Measurements from ENCODE around the gene LHX6. TPM values are rescaled to one million over a fixed set of nuclear protein-coding genes. Genes with fewer than 3 reads are reported as not detected.
A peak's percentile ranks its signal among the peaks of the same experiment; 100 is the strongest.

LHX6 gene
- total and polyA plus RNA-seq, 2 of the 13 experiments (the other 11 are each of a cell fraction or from before 2014, with no cell fraction given): 1.1 to 1.3 TPM

GRCh38 chr9:122263699-122264349 lies 35.1 kb upstream of the LHX6 start:
- 0 out of 2 replicates have a peak, but pooled peaks have one; percentile 1 for TF ChIP-seq ZNF558 (CRISPR knock-in tag; IDR thresholded peaks at IDR 0.05; ENCODE audit: borderline replicate concordance)
- 0 out of 2 replicates have a peak, but pooled peaks have one; percentile 21 for TF ChIP-seq ZNF629 (CRISPR knock-in tag; conservative IDR thresholded peaks at IDR 0.05)
- TF ChIP-seq ZNF225 (CRISPR knock-in tag; IDR thresholded peaks at IDR 0.05): no peak
- intact Hi-C loops (cut with micrococcal nuclease; ENCODE audit: unreplicated experiment): loop anchor here (5.0 kb wide), 3 partner anchors 77 to 167 kb away; no protein-coding TSS in a partner anchor
- Histone ChIP-seq H3K9ac (ENCODE audit: insufficient read depth, low read depth, low read length) (peak overlapping the region; percentile 83), H3K36me3 (replicated peaks in 1 of 2; ENCODE audit: control insufficient read depth in 1 of 2, insufficient read depth in 2 of 2, low read length in 2 of 2) (peaks cover 4 to 5% of the 10 kb centered on the region in 2 experiments; a peak in 3 of 5 replicates), H3K27me3 (ENCODE audit: control insufficient read depth in 1 of 2, insufficient read depth in 2 of 2, low read length in 2 of 2) (no peaks in the 10 kb centered on the region; a peak in 1 of 5 replicates), H3K4me2 (ENCODE audit: low read depth, low read length) (peak overlapping the region; percentile 91), H3K9me3 (ENCODE audit: low read length) (no peaks in the 10 kb centered on the region), H3K4me3 (replicated peaks in 1 of 3; ENCODE audit: insufficient read depth in 1 of 3, low read depth in 2 of 3, low read length in 3 of 3) (peak overlapping the region; percentile 69 to 83 (median 75)), H4K20me1 (ENCODE audit: insufficient read depth, low read length) (no peaks in the 10 kb centered on the region), H2AFZ (ENCODE audit: low read length) (no peak overlapping the region), H3K27ac (ENCODE audit: extremely low read length, insufficient read depth, low read length) (peak overlapping the region; percentile 84), H3K79me2 (ENCODE audit: insufficient read depth, low read length) (peaks cover 46% of the 10 kb centered on the region), H3K4me1 (ENCODE audit: insufficient read depth, low read length) (peaks cover 44% of the 10 kb centered on the region)
- no peak for FAIRE-seq
- ATAC-seq: no peak
- in situ Hi-C loops (cut with HindIII; ENCODE audit: extremely low pct_ligation_motif_present, low pct_unique_long_range_greater_than_20kb): no loop called here
- 6% methylated on average over 13 of the region's 13 CpGs for WGBS (ENCODE audit: low lambda C conversion rate)
- ChIA-PET POLR2A (interaction anchor here (0.7 to 2.0 kb wide), 10 partner anchors 12 to 677 kb away, joined by 3 to 16 read pairs (median 4); partner anchors contain the start of gene RABGAP1), CTCF (ENCODE audit: low intra/inter-chr PET ratio, low total read pairs) (interaction anchor here (1.8 kb wide), 1 partner anchor 139 kb away, joined by 7 read pairs; no protein-coding TSS in a partner anchor)
- no peak for DNase-seq (ENCODE audit: low spot score)
- BruUV-seq (replicated peaks): no TSS peak

- no peak for FAIRE-seq
- no peak overlapping the region for H2AFZ ChIP-seq (ENCODE audit: low read length)
- CTCF ChIA-PET (ENCODE audit: low intra/inter-chr PET ratio, low total read pairs): no interaction called here
- no peak overlapping the region for H3K4me3 ChIP-seq (replicated peaks in 1 of 3; ENCODE audit: insufficient read depth in 1 of 3, low read depth in 2 of 3, low read length in 3 of 3)
- H3K27me3 ChIP-seq (ENCODE audit: control insufficient read depth in 1 of 2, insufficient read depth in 2 of 2, low read length in 2 of 2): no peaks in the 10 kb centered on the region; a peak in 1 of 5 replicates
- peak overlapping the region; percentile 40 for H3K4me2 ChIP-seq (ENCODE audit: low read depth, low read length)
- H4K20me1 ChIP-seq (ENCODE audit: insufficient read depth, low read length): no peaks in the 10 kb centered on the region
- H3K4me1 ChIP-seq (ENCODE audit: insufficient read depth, low read length): peaks cover 44% of the 10 kb centered on the region
- POLR2A ChIA-PET: no interaction called here
- no peak overlapping the region for H3K27ac ChIP-seq (ENCODE audit: extremely low read length, insufficient read depth, low read length)
- DNase-seq (ENCODE audit: low spot score): no peak
- no peaks in the 10 kb centered on the region for H3K9me3 ChIP-seq (ENCODE audit: low read length)
- peaks cover 37% of the 10 kb centered on the region for H3K79me2 ChIP-seq (ENCODE audit: insufficient read depth, low read length)
- no peak for ATAC-seq
- BruUV-seq (replicated peaks): no TSS peak
- intact Hi-C loops (cut with micrococcal nuclease; ENCODE audit: unreplicated experiment): loop anchor here (5.0 kb wide), 3 partner anchors 75 to 165 kb away; no protein-coding TSS in a partner anchor
- TF ChIP-seq TP53 (CRISPR knock-in tag; conservative IDR thresholded peaks at IDR 0.05) (no peak), CHD4 (IDR thresholded peaks at IDR 0.05; ENCODE audit: borderline replicate concordance, low read length) (peak; percentile 51; the same call in 1 of the 2 replicates), ZNF331 (CRISPR knock-in tag; IDR thresholded peaks at IDR 0.05) (no peak), ZNF629 (CRISPR knock-in tag; conservative IDR thresholded peaks at IDR 0.05) (peak; percentile 89), SRY (CRISPR knock-in tag; IDR thresholded peaks at IDR 0.05) (no peak), ZNF468 (CRISPR knock-in tag; IDR thresholded peaks at IDR 0.05) (no peak), ARID4A (CRISPR knock-in tag; IDR thresholded peaks at IDR 0.05; ENCODE audit: borderline replicate concordance) (0 out of 2 replicates have a peak, but pooled peaks have one; percentile 1), NR2F1 (CRISPR knock-in tag; IDR thresholded peaks at IDR 0.05) (no peak)
- TF ChIP-seq, protein P1, sequence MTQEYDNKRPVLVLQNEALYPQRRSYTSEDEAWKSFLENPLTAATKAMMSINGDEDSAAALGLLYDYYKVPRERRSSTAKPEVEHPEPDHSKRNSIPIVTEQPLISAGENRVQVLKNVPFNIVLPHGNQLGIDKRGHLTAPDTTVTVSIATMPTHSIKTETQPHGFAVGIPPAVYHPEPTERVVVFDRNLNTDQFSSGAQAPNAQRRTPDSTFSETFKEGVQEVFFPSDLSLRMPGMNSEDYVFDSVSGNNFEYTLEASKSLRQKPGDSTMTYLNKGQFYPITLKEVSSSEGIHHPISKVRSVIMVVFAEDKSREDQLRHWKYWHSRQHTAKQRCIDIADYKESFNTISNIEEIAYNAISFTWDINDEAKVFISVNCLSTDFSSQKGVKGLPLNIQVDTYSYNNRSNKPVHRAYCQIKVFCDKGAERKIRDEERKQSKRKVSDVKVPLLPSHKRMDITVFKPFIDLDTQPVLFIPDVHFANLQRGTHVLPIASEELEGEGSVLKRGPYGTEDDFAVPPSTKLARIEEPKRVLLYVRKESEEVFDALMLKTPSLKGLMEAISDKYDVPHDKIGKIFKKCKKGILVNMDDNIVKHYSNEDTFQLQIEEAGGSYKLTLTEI (CRISPR knock-in tag; conservative IDR thresholded peaks at IDR 0.05): no peak
- in situ Hi-C loops (cut with HindIII; ENCODE audit: extremely low pct_ligation_motif_present, low pct_unique_long_range_greater_than_20kb): no loop called here
- no peak overlapping the region for H3K9ac ChIP-seq (ENCODE audit: insufficient read depth, low read depth, low read length)
- H3K36me3 ChIP-seq (replicated peaks in 1 of 2; ENCODE audit: control insufficient read depth in 1 of 2, insufficient read depth in 2 of 2, low read length in 2 of 2): peaks cover 4 to 8% of the 10 kb centered on the region in 2 experiments; a peak in 3 of 5 replicates
- WGBS (ENCODE audit: low lambda C conversion rate): 83% methylated on average over 1 of the region's 1 CpG
Observed at GRCh38 chr9:122262073-122262472, 33.3 kb upstream of the LHX6 start.

All from HepG2 (cell line).